NCI-H345 (cell line): ENCODE results near the gene NAT8L.
A peak's percentile ranks its signal among the peaks of the same experiment; 100 is the strongest.

ENCODE experiments used
- DNase-seq: peaks from one replicate; lab custom pipeline; 2025; lab: John Stamatoyannopoulos, UW

The NAT8L gene

GRCh38 chr4:2046031-2046961 is 12.8 kb upstream of the NAT8L start:
- no peak for DNase-seq

GRCh38 chr4:2047031-2047660 is 12.0 kb upstream of the NAT8L start:
- DNase-seq = no peak

DNA sequence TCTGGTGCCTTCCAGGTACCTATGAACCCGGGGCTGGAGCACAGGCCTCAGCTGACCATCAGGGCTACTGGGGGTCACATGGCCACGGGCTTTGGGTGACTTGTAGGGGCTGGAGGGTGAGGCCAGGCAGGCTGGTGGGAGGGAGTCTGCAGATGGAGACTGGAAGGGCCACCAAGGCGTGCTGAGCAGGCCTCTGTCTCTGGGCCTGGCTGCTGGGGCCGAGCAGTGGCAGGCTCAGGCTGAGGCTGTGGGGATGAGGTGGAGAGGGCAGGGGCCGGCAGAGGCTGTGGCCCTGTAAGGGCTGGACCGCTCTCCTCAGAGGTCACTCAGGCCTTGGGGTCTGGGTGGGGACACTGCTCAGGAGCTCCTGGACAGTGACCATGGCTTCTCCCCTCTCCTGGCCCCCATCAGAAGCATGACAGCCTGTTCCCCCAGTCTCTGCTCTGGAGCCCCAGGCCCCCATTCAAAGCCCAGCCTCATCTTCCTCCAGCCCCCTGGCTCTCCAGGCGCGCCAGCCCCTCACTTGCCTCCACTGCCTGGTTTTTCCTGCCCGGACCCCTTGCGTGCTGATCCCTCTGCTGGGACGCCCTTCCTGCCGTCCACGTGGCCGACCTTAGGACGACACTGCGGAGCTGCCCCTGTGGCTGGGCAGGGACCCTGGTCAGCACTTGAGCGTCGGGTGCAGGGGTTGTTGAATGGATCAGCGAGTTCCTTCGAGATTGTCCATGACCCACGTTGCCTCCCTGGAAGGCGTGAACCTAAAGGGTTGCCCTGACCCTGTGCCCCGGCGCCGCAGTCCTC is 11.1 kb upstream of the NAT8L start:
- no peak for DNase-seq

DNA sequence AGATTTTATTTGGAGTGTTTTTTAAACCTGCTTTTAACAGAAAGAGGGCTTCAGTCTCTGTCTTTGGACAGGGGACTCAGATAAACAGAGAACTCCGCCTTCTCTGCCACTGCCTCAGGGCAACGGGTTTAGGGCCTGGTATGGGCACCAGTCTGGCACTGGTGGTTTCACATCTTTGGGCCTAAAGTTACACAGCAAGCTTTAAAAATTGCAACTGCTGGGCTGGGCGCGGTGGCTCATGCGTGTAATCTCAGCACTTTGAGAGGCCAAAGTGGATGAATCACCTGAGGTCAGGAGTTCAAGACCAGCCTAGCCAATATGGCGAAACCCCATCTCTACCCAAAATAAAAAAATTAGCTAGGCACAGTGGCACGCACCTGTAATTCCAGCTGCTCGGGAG is 10.3 kb upstream of the NAT8L start:
- DNase-seq = no peak

DNA sequence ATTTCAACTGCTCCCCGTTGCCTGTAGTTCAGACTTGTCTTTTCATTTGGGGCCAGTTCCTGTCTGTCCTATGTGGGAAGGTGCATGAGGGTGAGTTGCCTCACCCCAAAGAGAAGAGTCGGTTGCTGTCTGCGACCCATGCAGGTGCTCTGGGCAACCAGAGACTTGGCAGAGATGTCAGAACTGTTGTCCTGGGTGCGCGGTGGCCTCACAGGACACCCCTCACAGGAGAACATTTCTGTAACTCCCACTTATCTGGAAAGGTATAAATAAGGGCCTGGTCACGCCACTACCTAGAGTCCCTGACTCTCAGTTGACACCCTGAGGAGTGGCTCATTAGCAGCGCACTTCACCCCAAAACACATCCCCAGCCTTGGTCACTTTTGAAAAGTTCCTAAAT is 9.7 kb upstream of the NAT8L start:
- no peak for DNase-seq

GRCh38 chr4:2049811-2050210 is 9.3 kb upstream of the NAT8L start:
- no peak for DNase-seq

DNA sequence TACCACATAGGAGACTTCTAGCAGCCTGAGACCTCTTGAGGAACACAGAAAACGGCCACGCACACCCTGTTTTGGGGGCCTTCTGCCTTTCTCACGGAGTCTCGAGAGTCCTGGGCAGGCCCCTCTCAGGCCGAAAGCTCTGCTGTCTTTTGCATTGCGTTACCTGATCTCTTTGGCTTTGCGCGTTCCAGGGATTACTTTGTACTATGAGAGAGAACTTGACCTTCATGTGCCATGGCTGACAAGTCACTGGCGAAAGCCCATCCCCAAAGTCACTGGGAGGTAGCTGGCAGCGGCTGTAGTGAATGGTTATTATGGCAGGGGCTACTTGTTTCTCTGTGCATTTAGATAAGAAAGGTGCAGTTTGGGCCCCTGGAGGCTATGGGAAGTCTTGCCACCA is 8.0 kb upstream of the NAT8L start:
- no peak for DNase-seq

DNA sequence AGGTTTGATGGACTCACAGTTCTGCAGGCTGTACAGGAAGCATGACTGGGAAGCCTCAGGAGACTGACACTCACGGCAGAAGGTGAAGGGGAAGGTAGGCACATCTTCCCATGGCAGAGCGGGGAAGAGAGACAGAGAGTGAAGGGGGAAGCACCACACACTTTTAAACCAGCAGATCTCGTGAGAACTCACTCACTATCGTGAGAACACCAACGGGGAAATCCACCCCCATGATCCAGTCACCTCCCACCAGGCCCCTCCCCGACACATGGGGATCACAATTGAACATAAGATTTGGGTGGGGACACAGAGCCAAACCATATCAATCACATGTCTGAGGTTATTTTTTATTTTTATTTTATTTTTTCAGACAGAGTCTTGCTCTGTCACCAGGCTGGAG is 4.9 kb upstream of the NAT8L start:
- DNase-seq = no peak

- DNase-seq = no peak
Observed at GRCh38 chr4:2057382-2058065, 1.6 kb upstream of the NAT8L start.

DNA sequence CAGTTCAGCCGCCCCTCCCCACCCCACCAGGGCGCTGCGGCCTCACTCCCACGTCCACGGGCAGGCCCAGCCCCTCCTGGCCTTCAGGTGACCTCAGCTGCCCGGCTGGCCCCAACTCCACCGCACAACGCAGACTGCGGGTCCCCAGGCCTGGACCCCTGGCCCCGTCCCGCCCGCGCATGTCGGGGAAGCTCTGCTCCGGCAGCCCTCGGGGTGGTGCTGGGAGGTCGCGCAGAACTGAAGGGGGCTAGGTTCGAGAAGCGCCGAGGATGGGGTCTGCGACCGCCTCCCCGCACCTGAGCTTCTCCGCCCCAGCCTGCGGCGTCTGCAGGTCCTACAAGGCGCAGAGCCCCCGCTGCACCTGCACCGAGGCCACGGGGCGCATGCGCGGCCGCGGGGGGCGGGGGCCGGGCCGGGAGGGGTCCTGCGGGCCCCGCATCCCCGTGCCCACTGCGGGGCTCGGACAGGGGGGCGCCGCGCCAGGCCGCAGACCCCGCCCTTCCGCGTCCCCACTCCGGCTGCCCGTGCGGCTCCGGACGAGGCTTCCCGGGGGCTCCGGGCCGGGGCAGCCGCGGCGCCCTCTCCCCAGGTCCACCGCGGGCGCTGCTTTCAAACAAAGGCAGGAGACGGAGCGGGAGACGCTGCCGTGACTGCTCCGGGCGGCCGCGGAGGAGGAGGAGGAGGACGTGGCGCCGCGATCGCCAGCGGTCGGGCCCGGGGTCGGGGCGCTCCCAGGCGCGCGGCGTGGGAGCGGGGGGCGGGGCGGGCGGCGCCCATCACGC is 672 bp upstream of the NAT8L start:
- peak; percentile 50 for DNase-seq

GRCh38 chr4:2059726-2060602 is 837 bp downstream of the NAT8L start:
- DNase-seq = peak; percentile 10

- DNase-seq = no peak
Observed at GRCh38 chr4:2060611-2061185, 1.6 kb downstream of the NAT8L start.

- no peak for DNase-seq
Observed at GRCh38 chr4:2061186-2062131, 2.3 kb downstream of the NAT8L start.

GRCh38 chr4:2062168-2062807 is 3.2 kb downstream of the NAT8L start:
- DNase-seq = no peak

DNA sequence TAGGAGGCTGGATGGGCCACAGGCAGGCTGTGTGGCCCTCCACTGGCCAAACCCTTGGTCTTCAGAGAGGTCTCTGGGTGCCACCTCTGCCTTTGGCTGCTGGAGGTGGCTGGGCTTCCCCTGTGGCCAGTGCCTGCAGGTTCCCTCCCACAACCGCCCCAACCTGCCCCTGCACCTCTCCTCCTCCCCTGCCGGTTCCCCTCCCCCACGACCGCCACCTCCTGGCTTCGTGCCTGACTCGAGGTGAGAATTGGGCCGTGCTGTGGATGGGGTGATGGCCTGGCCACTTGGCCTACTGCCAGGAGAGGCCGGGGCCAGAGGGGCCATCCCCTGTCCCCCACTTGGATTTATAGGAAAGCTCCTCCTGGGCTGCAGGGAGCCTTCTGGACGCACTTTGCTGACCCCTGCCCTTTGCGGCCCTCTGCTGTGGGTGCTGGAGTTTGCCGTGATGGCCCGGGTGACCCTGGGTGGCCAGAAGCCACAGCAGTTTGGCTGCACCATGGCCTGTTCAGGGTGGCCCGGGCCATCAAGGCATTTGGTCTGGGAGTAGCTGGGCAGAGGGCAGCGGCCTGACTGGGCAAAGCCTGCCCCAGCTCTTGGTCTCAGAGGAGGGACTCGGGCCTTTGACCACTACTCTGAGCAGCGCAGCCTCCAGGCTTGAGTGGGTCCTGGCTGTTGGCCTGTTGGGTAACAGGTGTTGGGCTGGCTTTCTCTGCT is 3.8 kb downstream of the NAT8L start:
- DNase-seq = no peak

- no peak for DNase-seq
Observed at GRCh38 chr4:2063557-2064275, 4.6 kb downstream of the NAT8L start.
